22Rv1 (cell line): ENCODE results near the gene GNLY.

Experiments used
- ZFX ChIP-seq: fragments of 450-650 bp; IDR thresholded peaks from 2 replicates; pipeline ENCODE4 v1.6.1; 2017; ENCODE audit warnings: antibody characterized with exemption, borderline replicate concordance
- TF ChIP-seq, protein P1 (sequence below): fragments of 450-650 bp; IDR thresholded peaks from 2 replicates; pipeline ENCODE4 v1.5.1; 2017; ENCODE audit warnings: mild to moderate bottlenecking

DNA sequence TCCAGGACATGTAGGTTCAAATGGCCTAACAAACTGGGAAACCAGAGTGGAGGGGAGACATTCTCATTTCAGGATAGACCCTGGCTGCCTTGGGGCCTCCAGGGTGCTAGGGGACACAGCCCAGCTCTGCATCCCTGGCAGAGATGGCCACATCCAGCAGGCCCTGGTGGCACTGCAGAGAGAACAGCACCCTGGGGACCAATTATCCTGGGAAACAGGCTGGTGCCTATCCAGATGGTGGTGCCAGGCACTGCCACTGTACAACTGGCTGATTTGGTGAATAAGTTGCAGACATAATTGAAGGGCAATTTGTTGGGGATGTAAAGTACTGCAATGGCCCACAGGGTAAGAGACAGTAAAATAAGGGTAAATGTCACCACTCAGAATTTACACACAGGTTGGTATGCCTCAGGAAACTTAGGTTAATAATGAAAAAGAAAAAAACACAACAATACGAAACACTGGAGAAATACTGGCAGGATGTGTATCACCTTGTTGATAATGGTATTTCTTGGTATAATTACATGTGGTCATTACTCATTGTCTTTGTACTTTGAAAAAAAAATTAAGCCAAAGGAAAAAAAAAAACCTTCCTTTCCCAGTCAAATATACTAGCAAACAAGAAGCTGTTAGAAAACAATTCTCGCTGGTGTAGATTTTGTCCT, 13.3 kb upstream of the GNLY start:
- TF ChIP-seq, protein P1, sequence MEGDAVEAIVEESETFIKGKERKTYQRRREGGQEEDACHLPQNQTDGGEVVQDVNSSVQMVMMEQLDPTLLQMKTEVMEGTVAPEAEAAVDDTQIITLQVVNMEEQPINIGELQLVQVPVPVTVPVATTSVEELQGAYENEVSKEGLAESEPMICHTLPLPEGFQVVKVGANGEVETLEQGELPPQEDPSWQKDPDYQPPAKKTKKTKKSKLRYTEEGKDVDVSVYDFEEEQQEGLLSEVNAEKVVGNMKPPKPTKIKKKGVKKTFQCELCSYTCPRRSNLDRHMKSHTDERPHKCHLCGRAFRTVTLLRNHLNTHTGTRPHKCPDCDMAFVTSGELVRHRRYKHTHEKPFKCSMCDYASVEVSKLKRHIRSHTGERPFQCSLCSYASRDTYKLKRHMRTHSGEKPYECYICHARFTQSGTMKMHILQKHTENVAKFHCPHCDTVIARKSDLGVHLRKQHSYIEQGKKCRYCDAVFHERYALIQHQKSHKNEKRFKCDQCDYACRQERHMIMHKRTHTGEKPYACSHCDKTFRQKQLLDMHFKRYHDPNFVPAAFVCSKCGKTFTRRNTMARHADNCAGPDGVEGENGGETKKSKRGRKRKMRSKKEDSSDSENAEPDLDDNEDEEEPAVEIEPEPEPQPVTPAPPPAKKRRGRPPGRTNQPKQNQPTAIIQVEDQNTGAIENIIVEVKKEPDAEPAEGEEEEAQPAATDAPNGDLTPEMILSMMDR = no peak
- TF ChIP-seq ZFX = no peak
